OCI-LY1 (cell line): ENCODE measurements around the gene FAM13A.

ENCODE experiments used
- H2AFZ ChIP-seq: fragments of 200-600 bp; sonication (generic), shearing (Covaris generic); 2 replicates; pipeline ENCODE4 v1.6.0; 2014; ENCODE audit warnings: antibody characterized with exemption, mild to moderate bottlenecking, low read length
- H3F3A ChIP-seq: fragments of 200-600 bp; sonication (generic), shearing (Covaris generic); 2 replicates; pipeline ENCODE4 v1.6.0; 2014; ENCODE audit warnings: mild to moderate bottlenecking, antibody characterized with exemption, low read length, moderate library complexity; ENCODE audit not compliant: insufficient read depth
- H3K27ac ChIP-seq: fragments of 200-600 bp; sonication (generic); 2 replicates; pipeline ENCODE4 v1.5.1; 2014; ENCODE audit warnings: low read length, mixed run types, mild to moderate bottlenecking, low read depth; ENCODE audit not compliant: poor library complexity, severe bottlenecking
- H3K27me3 ChIP-seq: fragments of 200-600 bp; sonication (generic); 2 replicates; pipeline ENCODE4 v1.6.0; 2014; ENCODE audit warnings: antibody characterized with exemption, mild to moderate bottlenecking, low read length, moderate library complexity; ENCODE audit not compliant: insufficient read depth
- H3K36me3 ChIP-seq: fragments of 200-600 bp; sonication (generic); 2 replicates; pipeline ENCODE4 v1.6.1; 2014; ENCODE audit warnings: mild to moderate bottlenecking, antibody characterized with exemption, low read length, moderate library complexity, mixed read lengths; ENCODE audit not compliant: insufficient read depth
- H3K4me1 ChIP-seq: fragments of 200-600 bp; sonication (generic); 2 replicates; pipeline ENCODE4 v1.5.1; 2014; ENCODE audit warnings: mild to moderate bottlenecking, low read length, moderate library complexity; ENCODE audit not compliant: insufficient read depth, severe bottlenecking
- H3K4me2 ChIP-seq: fragments of 200-600 bp; sonication (generic), shearing (Covaris generic); 2 replicates; pipeline ENCODE4 v1.6.1; 2014; ENCODE audit warnings: low read length
- H3K4me3 ChIP-seq: fragments of 200-600 bp; sonication (generic); 2 replicates; pipeline ENCODE4 v1.5.1; 2014; ENCODE audit warnings: low read length, low read depth, mild to moderate bottlenecking, mixed read lengths; ENCODE audit not compliant: poor library complexity, severe bottlenecking
- H3K79me2 ChIP-seq: fragments of 200-600 bp; shearing (Covaris generic); 2 replicates; pipeline ENCODE4 v1.6.1; 2016; ENCODE audit warnings: mixed run types, low read length, mixed read lengths; ENCODE audit not compliant: insufficient read depth
- H3K9ac ChIP-seq: fragments of 200-600 bp; sonication (generic), shearing (Covaris generic); 2 replicates; pipeline ENCODE4 v1.6.1; 2014; ENCODE audit warnings: mild to moderate bottlenecking, low read length, mixed read lengths
- H3K9me2 ChIP-seq: fragments of 200-600 bp; sonication (generic), shearing (Covaris generic); 2 replicates; pipeline ENCODE4 v1.6.1; 2014; ENCODE audit warnings: low read depth, mild to moderate bottlenecking, low read length, mixed read lengths
- H3K9me3 ChIP-seq: fragments of 200-600 bp; shearing (Covaris generic); 2 replicates; pipeline ENCODE4 v1.6.1; 2014; ENCODE audit warnings: low read length, mixed read lengths
- H4K20me1 ChIP-seq: fragments of 200-600 bp; sonication (generic), shearing (Covaris generic); 2 replicates; pipeline ENCODE4 v1.6.0; 2016; ENCODE audit warnings: mild to moderate bottlenecking, low read length; ENCODE audit not compliant: insufficient read depth
- CTCF ChIP-seq: fragments of 200-600 bp; sonication (generic), shearing (Covaris generic); IDR thresholded peaks from 2 replicates; pipeline ENCODE4 v1.5.1; 2017; ENCODE audit warnings: mild to moderate bottlenecking, antibody characterized with exemption, low read length, moderate library complexity, mixed read lengths
- EZH2 ChIP-seq: fragments of 200-600 bp; sonication (generic), shearing (Covaris generic); IDR thresholded peaks from 2 replicates; pipeline ENCODE4 v1.8.0; 2017; ENCODE audit warnings: borderline replicate concordance, mixed run types, mild to moderate bottlenecking, antibody characterized with exemption, low read length, moderate library complexity, mixed read lengths

Gene FAM13A

GRCh38 chr4:88745581-88746163 lies 311.3 kb downstream of the FAM13A start:
- no peaks in the 10 kb centered on the region for H3K9me3 ChIP-seq
- H3K27me3 ChIP-seq = no peaks in the 10 kb centered on the region
- H3K9ac ChIP-seq = no peak overlapping the region
- H2AFZ ChIP-seq = no peak overlapping the region
- no peaks in the 10 kb centered on the region for H3F3A ChIP-seq
- no peaks in the 10 kb centered on the region for H3K4me1 ChIP-seq
- H3K79me2 ChIP-seq = no peaks in the 10 kb centered on the region
- H3K9me2 ChIP-seq = no peaks in the 10 kb centered on the region
- no peak overlapping the region for H3K4me2 ChIP-seq
- H3K27ac ChIP-seq = no peak overlapping the region
- no peaks in the 10 kb centered on the region for H4K20me1 ChIP-seq
- TF ChIP-seq CTCF = no peak
- no peak for TF ChIP-seq EZH2
- no peak overlapping the region for H3K4me3 ChIP-seq
- H3K36me3 ChIP-seq = no peaks in the 10 kb centered on the region

DNA sequence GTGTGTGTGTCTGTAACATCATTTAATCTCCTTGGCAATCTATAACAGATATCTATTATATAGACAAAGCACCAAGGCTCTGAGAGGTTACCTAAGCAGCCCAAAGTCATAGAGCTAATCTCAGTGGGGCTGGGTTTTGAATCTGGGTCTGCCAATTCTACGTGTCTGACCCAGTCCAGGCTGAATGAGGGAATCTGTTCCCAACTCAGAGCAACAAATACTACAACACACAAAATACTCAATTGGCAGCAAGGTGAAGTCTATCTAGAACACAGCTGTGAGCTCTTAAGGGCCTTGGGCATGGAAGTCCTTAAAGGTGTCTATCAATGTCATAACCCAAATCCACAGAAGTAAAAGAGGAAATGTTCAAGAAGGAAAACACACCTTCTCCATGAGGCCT lies 311.8 kb downstream of the FAM13A start:
- no peak for TF ChIP-seq EZH2
- no peak for TF ChIP-seq CTCF
- H3K4me3 ChIP-seq = no peak overlapping the region
- H3K4me2 ChIP-seq = no peak overlapping the region
- no peaks in the 10 kb centered on the region for H3F3A ChIP-seq
- no peaks in the 10 kb centered on the region for H4K20me1 ChIP-seq
- H2AFZ ChIP-seq = no peak overlapping the region
- H3K9me3 ChIP-seq = no peaks in the 10 kb centered on the region
- no peak overlapping the region for H3K9ac ChIP-seq
- H3K9me2 ChIP-seq = no peaks in the 10 kb centered on the region
- no peak overlapping the region for H3K27ac ChIP-seq
- H3K4me1 ChIP-seq = no peaks in the 10 kb centered on the region
- H3K27me3 ChIP-seq = no peaks in the 10 kb centered on the region
- H3K79me2 ChIP-seq = no peaks in the 10 kb centered on the region
- no peaks in the 10 kb centered on the region for H3K36me3 ChIP-seq

DNA sequence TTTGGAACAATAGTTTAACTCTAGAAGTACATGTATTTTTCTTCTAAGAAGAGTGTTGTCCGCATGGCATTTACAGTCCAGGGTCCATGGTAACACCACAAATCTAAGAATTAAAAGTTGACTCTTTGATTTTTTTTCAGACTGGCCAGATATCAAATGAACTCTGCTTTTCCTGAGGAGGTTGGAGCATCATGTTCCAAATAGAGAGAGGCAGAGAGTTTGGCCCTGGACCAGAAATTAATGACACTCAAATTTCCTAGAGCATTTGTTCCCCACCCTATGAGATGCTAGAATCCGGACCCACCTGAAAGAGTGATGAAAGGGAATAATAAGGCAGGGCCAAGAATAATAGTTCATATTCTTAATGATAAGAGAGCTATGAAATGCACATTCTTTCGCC lies 312.4 kb downstream of the FAM13A start:
- no peak for TF ChIP-seq CTCF
- no peak for TF ChIP-seq EZH2
- Histone ChIP-seq H3K27me3 (no peaks in the 10 kb centered on the region), H3K9ac (no peak overlapping the region), H3K27ac (no peak overlapping the region), H3K9me2 (no peaks in the 10 kb centered on the region), H3K4me1 (no peaks in the 10 kb centered on the region), H3K9me3 (no peaks in the 10 kb centered on the region), H3F3A (no peaks in the 10 kb centered on the region), H3K36me3 (no peaks in the 10 kb centered on the region), H3K4me2 (no peak overlapping the region), H3K79me2 (no peaks in the 10 kb centered on the region), H4K20me1 (no peaks in the 10 kb centered on the region), H2AFZ (no peak overlapping the region), H3K4me3 (no peak overlapping the region)
